Measurements from ENCODE around the gene ERBB2.

- no peak for TF ChIP-seq CTCF (conservative IDR thresholded peaks at IDR 0.05; ENCODE audit: low read length)
- no peak for TF ChIP-seq EZH2phosphoT487 (IDR thresholded peaks at IDR 0.05; ENCODE audit: borderline replicate concordance)
Observed at GRCh38 chr17:39663340-39663687, 36.5 kb upstream of the ERBB2 start.
